SKM-1 (cell line): ENCODE data around the gene SLC20A1.

Experiments
- DNase-seq: peaks from one replicate; lab custom pipeline; 2025; ENCODE audit not compliant: unreplicated experiment; lab: John Stamatoyannopoulos, UW

The SLC20A1 gene

GRCh38 chr2:112623913-112624777 is 21.6 kb upstream of the SLC20A1 start:
- no peak for DNase-seq

- DNase-seq, result no peak
Measured at GRCh38 chr2:112625474-112626114, 20.1 kb upstream of the SLC20A1 start.

- no peak for DNase-seq
Measured at GRCh38 chr2:112626604-112627059, 19.1 kb upstream of the SLC20A1 start.

GRCh38 chr2:112627060-112628040 is 18.4 kb upstream of the SLC20A1 start:
- peak; percentile 77 for DNase-seq

- no peak for DNase-seq
Measured at GRCh38 chr2:112629224-112629623, 16.5 kb upstream of the SLC20A1 start.

- DNase-seq, result no peak
Measured at GRCh38 chr2:112629823-112630222, 15.9 kb upstream of the SLC20A1 start.

GRCh38 chr2:112630268-112630667 is 15.5 kb upstream of the SLC20A1 start:
- DNase-seq, result no peak

GRCh38 chr2:112633708-112634107 is 12.0 kb upstream of the SLC20A1 start:
- DNase-seq, result no peak

GRCh38 chr2:112634153-112634873 is 11.4 kb upstream of the SLC20A1 start:
- no peak for DNase-seq

GRCh38 chr2:112634874-112635157 is 10.9 kb upstream of the SLC20A1 start:
- no peak for DNase-seq

- DNase-seq, result peak; percentile 29
Measured at GRCh38 chr2:112636605-112637288, 9.0 kb upstream of the SLC20A1 start.

- DNase-seq, result no peak
Measured at GRCh38 chr2:112637289-112637660, 8.5 kb upstream of the SLC20A1 start.

- DNase-seq, result no peak
Measured at GRCh38 chr2:112639936-112640335, 5.8 kb upstream of the SLC20A1 start.

GRCh38 chr2:112640467-112640799 is 5.3 kb upstream of the SLC20A1 start:
- no peak for DNase-seq

- DNase-seq, result no peak
Measured at GRCh38 chr2:112640800-112641675, 4.7 kb upstream of the SLC20A1 start.

- DNase-seq, result no peak
Measured at GRCh38 chr2:112641701-112642100, 4.0 kb upstream of the SLC20A1 start.

- no peak for DNase-seq
Measured at GRCh38 chr2:112642561-112642960, 3.2 kb upstream of the SLC20A1 start.

GRCh38 chr2:112642966-112643365 is 2.8 kb upstream of the SLC20A1 start:
- no peak for DNase-seq

- DNase-seq, result no peak
Measured at GRCh38 chr2:112643488-112643887, 2.3 kb upstream of the SLC20A1 start.
